22Rv1 (cell line): ENCODE data around the gene LCN9.

Source experiments
- H3K27ac ChIP-seq: fragments of 450-650 bp; 2 replicates; pipeline ENCODE4 v1.5.1; 2017
- CTCF ChIP-seq: fragments of 450-650 bp; IDR thresholded peaks from 2 replicates; pipeline ENCODE4 v1.5.1; 2017; ENCODE audit warnings: mild to moderate bottlenecking
- ZFX ChIP-seq: fragments of 450-650 bp; IDR thresholded peaks from 2 replicates; pipeline ENCODE4 v1.6.1; 2017; ENCODE audit warnings: antibody characterized with exemption, borderline replicate concordance

LCN9 gene

DNA sequence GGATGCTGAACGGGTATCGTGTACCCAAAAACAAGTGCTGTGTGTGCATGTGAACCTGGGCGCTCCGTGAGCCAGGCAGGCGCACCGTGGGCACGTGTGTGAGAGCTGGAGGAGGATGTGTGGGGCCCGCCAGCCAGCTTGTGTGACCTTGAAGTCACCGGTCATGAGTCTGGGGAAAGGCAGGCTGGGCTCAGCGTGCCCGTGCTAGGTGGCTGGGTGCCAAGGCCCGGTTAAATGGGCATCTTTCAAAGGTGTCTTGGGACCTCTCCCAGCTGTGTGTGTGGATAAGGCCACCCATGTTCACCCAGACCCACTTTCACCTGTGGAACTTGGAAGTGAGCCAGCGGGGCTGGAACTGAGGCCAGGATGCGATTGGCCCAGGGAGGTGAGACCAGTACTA is 42.3 kb downstream of the LCN9 start:
- TF ChIP-seq CTCF (no peak), ZFX (no peak)
- no peak overlapping the region for H3K27ac ChIP-seq

DNA sequence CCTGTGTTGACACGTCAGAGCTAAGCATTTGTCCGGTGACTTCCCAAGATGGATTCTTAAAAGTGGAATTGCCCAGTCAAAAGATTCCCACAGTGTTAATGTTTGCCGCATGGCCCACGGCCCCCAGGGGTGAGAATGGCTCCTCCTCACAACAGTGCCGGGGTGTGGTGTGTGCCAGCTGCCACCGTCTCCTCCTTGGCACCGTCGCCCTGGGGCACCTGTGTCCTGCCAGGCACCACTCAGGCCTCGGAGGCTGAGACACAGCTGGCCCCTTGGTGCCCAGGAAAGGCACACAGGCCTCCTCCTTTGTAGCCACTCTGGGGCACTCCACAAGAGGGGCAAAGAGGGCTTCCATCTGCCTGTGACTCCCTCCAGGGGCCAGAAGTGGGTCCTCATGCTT is 43.2 kb downstream of the LCN9 start:
- no peak overlapping the region for H3K27ac ChIP-seq
- TF ChIP-seq CTCF (no peak), ZFX (no peak)

- no peak overlapping the region for H3K27ac ChIP-seq
- TF ChIP-seq CTCF (no peak), ZFX (no peak)
Measured at GRCh38 chr9:135707252-135708138, 44.4 kb downstream of the LCN9 start.

- H3K27ac ChIP-seq = no peak overlapping the region
- TF ChIP-seq CTCF (no peak), ZFX (no peak)
Measured at GRCh38 chr9:135708164-135708563, 45.1 kb downstream of the LCN9 start.

DNA sequence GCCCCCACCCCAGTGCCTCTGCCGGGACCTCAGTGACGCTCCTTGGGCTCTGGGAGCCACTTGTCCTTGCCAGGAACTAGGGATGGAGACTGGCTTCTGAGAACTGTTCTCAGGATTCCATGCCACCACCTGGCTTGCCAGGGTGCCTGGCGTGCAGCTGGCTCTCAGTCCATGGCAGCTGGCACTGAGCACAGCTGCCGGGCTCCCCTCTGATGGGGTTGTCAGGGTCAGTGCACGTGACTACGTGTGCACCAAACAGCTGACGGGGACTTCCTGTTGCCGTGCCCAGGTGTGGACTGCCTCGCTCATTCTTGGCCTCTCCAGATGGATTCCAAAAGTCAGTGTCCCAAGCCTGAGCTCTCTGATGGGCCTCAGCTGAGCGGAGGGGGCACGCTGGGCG is 48.3 kb downstream of the LCN9 start:
- TF ChIP-seq CTCF (no peak), ZFX (no peak)
- no peak overlapping the region for H3K27ac ChIP-seq

DNA sequence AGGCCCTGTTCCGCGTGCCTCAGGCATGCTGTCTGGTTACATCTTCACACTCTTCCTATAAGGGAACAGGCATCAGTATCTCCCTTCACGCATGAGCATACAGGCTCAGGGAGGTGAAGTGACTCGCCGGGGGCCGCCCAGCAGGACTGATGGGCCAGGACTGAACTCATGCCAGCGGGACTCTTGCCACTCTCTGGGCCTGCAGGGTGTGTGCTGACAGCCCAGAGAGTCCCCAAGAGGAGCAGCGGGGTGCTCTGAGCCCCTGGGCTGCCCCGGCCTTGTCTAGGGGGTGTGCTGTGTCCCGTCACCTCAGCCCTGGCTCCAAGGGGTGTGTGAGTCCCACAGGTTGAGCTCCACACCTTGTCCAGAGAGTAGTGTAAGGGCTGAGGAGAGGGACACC is 48.8 kb downstream of the LCN9 start:
- TF ChIP-seq ZFX = no peak
- TF ChIP-seq CTCF = no peak
- H3K27ac ChIP-seq = no peak overlapping the region

DNA sequence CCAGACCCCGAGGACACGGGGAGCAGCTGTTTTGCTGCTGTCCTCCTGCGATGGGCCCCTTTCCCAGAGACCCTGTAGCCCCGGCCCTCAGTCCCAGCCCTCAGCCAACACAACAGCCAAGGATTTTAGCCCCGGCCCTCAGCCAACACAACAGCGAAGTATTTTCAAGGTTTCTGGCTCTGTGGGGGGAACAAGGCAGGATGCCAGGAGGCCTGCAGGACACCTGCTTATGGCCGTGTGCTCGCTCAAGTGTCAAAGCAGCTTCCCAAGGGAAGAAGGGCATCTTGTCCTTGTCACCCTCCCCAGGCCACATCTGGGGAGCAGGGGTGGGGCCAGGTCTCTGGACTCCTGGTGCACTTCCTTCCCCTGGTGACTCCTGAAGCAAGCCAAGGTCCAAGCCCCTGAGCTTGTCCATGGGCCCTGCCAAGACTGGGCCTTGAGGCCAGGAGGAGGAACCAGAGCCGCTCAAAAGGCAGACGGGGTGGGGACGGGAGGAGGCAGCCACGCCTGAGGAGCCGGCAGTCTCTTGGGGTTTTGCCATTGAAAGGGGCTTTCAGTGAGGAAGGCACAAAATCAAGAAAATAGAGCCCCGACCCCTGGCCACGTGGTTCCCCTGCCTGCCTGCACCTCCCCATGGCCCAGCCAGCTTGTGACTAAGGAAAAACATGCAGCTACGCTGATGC is 49.6 kb downstream of the LCN9 start:
- H3K27ac ChIP-seq = no peak overlapping the region
- TF ChIP-seq CTCF (no peak), ZFX (no peak)
